Stimulated activated CD8-positive, alpha-beta memory T cell treated with anti-CD3 and anti-CD28 coated beads, Interleukin-12 subunit alpha, Interleukin-12 subunit beta, amount 100 ng/mL, for 24 hours (primary cell): Measurements from ENCODE around the gene PALS2.

Experiments used
- DNase-seq: peaks from one replicate; pipeline ENCODE4 v3.0.0-alpha.2; 2020; ENCODE audit errors: extremely low read depth

The PALS2 gene, protein sequence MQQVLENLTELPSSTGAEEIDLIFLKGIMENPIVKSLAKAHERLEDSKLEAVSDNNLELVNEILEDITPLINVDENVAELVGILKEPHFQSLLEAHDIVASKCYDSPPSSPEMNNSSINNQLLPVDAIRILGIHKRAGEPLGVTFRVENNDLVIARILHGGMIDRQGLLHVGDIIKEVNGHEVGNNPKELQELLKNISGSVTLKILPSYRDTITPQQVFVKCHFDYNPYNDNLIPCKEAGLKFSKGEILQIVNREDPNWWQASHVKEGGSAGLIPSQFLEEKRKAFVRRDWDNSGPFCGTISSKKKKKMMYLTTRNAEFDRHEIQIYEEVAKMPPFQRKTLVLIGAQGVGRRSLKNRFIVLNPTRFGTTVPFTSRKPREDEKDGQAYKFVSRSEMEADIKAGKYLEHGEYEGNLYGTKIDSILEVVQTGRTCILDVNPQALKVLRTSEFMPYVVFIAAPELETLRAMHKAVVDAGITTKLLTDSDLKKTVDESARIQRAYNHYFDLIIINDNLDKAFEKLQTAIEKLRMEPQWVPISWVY

DNA sequence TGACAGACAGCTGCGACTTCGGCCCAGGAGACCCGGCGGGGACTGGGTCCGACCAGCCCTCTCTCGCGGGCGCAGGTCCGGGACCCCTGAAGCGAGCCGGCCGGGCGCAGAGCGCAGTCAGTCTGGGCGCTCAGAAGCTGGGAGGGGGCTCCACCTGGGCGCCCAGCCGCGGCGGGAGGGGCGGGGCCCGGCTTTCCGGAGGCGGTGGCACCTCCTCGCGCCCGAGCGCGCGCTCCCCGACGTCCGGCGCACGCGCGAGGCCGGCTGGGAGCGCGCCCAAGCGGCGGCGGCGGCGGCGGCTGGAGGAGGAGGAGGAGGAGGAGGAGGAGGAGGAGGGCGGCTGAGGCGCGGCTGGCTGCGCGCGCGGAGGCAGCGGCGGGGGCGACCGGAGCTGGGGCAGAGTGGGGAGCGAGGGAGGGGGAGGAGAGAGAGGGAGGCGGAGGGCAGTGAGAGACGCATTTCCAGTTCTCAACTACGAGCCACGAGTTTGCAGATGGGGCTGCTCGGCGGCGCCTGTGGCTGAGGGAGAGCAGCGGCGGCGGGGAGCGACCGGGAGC lies at the start of gene PALS2:
Gene PALS2, plus strand, starts transcription at position 456 of the 557 bp plus-strand sequence. CDS start 50,216 bp downstream, outside the sequence.
- DNase-seq = peak; percentile 32

DNA sequence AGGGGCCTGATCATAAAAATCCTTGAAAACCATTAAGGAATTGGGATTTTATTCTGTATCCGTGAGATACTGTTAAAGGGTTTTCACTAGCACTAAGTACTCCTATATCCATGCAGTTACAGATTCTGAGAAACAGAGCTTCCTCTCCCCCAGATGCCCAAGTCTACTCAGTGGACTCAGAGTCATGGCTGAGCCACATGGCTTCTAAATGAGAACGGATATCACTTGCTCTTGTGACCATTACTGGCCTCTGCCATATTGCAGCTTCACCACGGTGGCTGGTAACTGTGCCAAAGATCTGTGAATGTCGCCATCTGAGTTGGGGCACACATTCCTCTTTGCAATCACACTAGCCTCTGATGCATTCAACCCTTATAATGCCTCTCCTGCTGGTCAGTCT lies 42.0 kb upstream of the PALS2 start:
- no peak for DNase-seq

DNA sequence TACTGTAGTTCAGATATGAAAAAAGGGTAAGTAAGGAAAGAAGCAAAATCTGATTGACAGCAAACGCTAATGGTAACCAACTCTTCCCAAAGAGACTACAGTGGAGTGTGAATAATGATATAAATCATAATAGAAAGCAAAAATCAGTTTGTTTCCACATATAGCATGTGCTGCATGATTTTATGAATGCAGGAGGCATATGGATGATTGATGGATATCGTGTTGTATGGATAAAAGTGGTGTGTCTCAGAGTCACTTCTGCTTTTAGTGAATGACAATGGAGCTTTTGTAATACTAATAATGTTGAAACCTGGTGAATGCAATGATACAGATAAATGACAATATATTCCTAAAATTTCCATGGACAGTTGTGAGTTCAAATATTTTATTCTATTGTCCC lies 36.6 kb upstream of the PALS2 start:
- DNase-seq = no peak

GRCh38 chr7:24540956-24541355 lies 32.3 kb upstream of the PALS2 start:
- DNase-seq = no peak

DNA sequence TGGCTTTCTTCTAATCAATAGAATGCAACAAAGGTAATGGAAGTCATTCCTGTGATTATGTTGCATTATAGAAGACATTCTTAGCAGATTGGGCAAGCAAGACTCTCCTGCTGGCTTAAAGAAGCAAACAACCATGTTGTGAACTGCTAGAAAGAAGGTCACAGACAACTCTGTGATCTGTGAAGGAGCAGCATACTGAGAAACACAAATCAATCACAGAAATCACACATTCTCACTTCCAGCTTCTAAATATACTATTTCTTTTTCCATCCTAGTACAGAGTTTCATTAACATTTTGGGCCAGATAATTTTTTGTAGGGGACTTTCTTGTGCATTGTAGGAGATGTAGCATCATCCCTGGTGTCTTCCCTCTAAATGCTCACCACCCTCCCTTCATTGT lies 28.0 kb upstream of the PALS2 start:
- DNase-seq = no peak

- DNase-seq = no peak
Measured at GRCh38 chr7:24548390-24548789, 24.9 kb upstream of the PALS2 start.

GRCh38 chr7:24549991-24550390 lies 23.3 kb upstream of the PALS2 start:
- no peak for DNase-seq

DNA sequence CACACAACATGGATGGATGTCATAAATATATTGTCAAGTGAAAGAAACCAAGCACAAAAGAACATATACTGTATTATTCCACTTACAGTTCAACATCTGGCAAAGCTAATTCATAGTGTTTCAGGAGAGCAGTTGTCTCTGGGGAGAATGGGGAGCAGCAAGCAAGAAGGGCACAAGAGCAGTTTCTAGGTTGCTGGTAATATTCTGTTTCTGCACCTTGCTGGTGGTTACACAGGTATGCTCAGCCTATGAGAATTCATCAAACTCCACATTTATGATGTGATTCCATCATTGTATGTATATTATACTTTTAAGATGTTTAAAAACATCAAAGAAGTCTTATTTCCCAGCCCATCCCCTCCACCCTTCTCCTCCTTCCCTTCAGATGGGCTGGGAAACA lies 18.1 kb upstream of the PALS2 start:
- no peak for DNase-seq

DNA sequence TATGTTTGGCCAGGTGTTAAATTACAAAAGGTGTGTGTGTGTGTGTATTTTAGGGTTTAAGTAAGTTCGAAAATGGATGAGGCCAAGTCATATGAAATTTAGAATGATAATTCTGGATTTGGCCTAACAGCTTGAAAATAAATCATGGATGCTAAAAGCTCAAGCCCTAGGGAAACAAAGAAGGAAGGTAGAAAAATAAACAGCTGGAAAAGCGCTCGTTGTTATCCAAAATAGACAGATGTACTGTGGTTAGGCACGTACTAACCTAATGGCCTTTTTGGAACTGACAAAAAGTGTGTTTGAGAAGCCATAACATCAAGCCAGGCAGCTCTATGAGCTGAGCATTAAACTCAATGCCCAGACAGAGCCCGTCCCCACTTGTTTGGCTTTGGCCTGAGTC lies 17.5 kb upstream of the PALS2 start:
- no peak for DNase-seq

- DNase-seq = no peak
Measured at GRCh38 chr7:24560772-24561171, 12.5 kb upstream of the PALS2 start.

DNA sequence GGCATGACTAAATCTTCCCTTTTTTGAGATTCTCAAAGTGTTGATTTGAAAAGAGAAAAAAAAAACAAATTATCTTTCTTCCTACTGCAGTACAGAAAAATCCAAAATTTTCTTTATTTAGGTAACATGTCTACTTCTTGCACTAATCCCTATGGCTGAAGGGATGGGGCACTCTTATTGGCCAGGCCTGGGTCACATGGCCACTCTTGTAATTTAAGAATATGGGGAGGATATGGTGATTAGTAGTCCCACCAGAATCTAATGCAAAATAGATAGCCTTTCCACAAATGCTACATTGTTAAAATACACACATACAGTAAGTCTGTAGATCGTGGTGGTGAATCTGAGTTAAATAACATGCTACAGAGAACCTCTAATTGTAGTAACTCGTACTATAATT lies 7.0 kb upstream of the PALS2 start:
- no peak for DNase-seq

GRCh38 chr7:24570983-24571382 lies 2.3 kb upstream of the PALS2 start:
- no peak for DNase-seq

GRCh38 chr7:24572016-24572392 lies 1.2 kb upstream of the PALS2 start:
- DNase-seq = no peak

- no peak for DNase-seq
Measured at GRCh38 chr7:24572393-24572996, 757 bp upstream of the PALS2 start.

DNA sequence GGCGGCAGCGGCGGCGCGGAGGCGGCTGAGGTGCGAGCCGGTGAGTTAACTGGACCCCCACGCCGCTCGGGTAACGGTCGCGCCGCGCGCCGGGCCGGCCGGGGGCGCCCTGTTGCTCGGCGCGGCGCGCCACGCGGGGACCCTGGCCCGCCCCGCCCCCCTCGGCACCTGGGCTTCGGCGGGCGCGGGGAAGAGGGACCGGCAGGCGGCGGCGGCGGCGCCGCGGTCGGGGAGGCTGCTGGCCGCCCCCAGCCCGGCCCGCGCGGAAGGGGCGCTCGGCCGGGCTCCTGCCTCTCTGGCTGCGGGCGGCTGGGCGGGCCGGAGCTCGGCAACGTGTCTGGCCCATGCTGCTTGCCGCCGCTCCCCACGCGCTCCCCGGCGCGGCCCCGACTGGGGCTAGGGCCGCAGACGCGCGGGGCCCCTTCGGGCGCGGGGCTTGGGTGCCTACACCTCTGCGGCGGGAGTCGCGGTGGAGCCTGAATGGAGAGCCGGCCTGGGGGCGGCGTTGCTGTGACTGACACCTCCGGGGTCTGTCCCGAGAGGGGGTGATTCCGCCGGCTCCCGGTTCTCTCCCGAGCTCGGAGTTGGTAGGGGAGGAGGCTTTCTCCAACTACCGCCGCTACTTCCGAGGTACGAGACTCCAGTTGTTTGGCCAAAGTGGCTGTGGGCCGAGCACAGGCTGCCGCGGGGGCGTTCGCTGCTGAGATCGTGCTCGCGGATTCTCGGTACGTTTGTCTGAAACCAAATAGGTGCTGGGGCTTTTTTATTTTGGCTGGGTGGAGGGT lies 494 bp downstream of the PALS2 start:
- DNase-seq = no peak

- no peak for DNase-seq
Measured at GRCh38 chr7:24574386-24574785, 1.1 kb downstream of the PALS2 start.

- no peak for DNase-seq
Measured at GRCh38 chr7:24574950-24575349, 1.7 kb downstream of the PALS2 start.

GRCh38 chr7:24576171-24577025 lies 3.1 kb downstream of the PALS2 start:
- no peak for DNase-seq

DNA sequence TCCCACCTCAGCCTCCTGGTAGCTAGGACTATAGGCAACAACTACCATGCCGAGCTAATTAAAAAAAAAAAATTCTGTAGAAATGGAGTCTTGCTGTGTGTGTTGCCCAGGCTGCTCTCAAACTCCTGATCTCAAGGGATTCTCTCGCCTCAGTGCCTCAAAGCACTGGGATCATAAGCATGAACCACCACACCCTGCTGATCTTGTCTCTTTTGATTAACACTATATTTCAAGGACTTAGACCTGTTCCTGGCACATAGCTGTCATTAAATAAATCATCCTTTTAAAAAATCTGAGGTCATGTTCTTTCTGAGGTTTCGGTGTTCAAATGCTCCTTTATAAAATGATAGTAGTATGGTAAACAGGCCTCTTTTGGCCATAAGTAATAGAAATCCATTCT lies 4.8 kb downstream of the PALS2 start:
- DNase-seq = no peak

- no peak for DNase-seq
Measured at GRCh38 chr7:24580283-24580946, 7.2 kb downstream of the PALS2 start.

DNA sequence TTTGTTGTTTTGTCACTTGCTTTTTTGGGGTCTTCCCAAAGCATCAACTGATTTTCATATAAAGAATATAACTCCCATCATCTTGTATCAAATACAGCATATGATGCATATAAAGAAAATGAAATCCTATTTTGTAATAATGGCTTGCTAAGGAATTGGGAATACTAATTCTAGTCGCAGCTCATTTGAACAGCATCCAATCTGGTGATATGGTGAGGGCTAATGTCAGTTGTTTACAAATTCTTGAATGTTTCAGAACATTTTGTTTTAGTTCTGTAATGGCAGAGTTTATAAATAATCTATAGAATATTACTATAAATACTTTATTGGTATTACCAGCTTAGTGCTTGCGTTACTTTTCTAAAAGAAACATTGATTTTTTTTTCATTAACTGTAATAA lies 8.9 kb downstream of the PALS2 start:
- DNase-seq = no peak
